Daoy (cell line): ENCODE measurements around the gene CBX2. TPM values are rescaled to one million over a fixed set of nuclear protein-coding genes. Genes with fewer than 3 reads are reported as not detected.

Experiments
- DNase-seq: peaks from one replicate; pipeline ENCODE4 v3.0.0-alpha.2; 2015; ENCODE audit warnings: low read depth
- total RNA-seq: library from RNA; depleted of rRNA; stranded (reverse); fragments of >200 nt; shearing (Covaris generic); gene quantifications from 2 replicates; pipeline ENCODE4 v1.2.3, GENCODE V29; 2014

CBX2 gene
- total RNA-seq, 1 experiment from 2014 or later, result 18.3 TPM

DNA sequence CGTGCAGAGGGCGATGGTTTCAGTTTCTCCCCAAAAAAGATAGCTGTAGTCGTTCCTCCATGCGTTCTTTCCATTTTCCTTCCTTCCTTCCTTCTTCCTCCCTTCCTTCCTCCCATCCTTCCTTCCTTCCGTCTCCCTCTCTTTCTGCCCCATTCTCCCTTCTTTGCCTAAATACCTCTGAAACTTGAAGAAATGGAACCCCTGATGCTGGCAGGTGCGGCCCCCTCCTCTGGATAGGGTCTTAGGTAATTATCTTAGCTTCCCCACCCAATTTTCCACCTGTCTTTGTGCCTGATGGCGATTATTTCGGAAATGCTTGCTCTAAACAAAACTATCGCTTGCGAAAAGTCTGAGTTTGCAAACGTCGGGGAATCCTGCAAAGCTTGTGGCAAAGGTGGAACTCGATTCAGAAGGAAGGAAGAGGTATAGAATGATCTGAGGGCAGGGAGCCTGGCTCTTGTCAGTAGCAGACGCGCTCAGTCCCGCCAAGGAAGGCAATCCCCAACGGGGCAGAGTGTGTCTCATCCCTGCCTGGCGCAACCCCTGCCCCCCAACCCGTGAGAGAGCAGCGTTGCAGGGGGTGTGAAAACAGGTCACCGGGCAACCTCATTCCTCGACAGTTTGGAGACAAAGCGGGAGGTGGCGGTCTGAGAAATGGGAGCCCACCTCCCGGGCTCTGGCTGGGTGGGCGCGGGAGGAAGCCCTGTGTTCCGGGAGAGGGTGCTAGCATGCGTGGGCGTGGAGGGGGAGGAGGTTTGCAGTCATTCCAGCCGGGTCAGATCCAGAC, 21.8 kb downstream of the CBX2 start:
- no peak for DNase-seq

DNA sequence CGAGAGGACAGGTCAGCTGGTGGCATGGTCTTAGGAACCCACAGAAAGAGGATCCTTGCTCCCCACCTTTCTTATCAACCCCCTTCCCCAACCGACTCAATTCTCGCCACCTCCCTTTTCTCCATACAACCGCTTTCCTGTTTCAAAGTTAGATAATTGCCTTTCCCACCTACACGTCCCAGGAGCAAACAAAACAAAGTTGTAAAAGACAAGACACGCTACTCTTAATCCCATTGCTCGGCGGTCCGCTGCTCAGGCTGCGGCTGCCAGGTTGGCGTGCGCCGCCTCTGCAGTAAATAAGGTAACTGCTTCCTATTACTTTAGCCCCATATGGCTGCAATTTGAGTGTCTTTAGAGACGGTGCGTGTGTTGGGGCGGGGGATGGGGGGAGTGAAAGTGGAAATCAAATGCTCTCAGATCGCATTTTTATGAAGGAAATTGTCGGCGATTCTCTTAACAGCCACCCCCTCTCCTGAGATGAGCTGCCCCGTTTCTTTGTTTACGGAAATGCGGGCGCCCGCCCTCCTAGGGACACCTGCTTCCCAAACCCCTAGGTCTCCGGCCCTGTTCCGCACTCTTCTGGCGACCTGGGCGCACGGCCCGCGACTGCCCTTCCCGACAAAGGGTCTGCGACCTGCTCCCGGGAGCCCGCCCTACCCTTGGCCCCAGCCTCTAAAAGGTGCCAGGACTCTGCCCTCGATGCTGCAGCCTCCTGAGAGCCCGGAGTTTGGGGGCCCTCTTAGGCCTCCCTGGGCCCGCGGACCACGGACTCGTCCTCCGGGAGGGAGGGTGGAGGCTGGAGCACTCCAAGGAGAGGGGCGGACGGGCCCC, 22.6 kb downstream of the CBX2 start:
- DNase-seq, result peak; percentile 69

DNA sequence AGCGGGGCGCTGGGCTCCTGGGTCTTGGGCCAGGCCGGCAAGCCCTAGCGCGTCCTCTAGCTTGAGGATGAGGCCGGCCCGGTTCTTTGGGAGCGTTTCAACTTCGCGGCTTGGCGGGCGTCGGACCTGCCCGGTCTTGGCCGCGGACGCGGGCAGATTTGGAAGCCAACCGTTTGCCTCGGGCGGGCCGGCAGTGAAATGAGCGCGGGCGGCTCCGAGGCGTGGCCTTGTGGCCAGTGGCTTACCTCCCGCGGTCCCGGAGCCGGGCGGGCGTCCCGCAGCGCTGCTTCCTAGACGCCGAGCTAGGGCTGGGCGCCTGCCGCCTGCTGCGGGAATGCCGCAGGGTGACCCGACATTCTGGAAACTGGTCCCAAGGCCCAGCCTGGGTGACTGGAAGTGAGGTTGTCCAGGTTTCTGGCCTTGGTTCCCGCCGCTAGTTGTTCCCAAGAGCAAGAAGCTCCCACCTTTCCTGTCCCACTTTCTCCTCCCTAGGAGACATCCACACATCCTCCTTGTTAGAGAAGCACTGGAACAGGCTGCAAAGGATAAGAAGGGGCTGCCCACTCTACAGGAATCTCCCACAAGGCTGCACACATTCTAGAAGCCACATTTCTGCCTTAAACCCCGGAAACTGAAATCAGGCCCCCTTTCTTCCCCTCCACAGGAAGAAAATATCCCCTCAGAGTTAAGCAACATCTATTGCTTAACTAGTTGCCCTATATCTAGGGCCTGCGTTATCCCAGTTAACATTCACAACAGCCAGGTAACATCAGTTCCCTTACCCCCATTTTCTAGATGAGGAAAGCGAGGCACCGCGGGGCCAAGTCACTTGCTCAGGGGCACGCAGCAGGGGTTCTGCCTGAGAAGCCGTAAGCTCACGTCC, 23.4 kb downstream of the CBX2 start:
- peak; percentile 72 for DNase-seq

DNA sequence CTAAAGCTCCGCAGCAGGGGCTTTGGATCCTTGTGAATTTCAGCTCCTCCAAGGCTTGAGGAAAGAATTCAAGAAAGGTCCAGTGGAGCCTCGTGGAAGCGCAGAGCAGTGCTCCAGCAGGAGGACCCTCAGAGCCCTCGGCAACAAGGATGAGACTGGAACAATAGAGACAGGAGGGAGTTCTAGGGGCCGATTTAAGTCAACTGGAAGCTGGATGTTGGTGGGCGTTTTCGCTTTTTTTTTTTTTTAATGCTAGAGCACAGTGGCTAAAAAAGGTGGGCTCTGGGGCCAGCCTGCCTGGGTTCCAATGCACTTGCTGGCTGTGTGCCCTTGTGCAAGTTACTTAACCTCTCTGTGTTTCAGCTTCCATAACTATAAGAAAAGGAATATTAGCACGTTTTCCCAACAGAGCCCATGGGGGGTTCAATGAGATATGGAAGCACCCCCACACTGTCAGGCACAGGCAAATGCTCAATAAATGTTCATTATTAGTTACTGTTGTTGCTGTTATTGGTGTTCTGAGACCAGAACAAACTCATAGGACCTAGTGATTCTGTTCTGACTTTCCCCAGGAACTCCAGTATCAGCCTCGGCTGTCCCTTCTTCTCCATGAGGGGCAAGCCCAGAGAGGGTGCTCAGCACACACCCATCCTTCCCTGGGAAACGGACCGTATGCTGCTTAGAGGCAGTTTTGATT, 24.2 kb downstream of the CBX2 start:
- no peak for DNase-seq

DNA sequence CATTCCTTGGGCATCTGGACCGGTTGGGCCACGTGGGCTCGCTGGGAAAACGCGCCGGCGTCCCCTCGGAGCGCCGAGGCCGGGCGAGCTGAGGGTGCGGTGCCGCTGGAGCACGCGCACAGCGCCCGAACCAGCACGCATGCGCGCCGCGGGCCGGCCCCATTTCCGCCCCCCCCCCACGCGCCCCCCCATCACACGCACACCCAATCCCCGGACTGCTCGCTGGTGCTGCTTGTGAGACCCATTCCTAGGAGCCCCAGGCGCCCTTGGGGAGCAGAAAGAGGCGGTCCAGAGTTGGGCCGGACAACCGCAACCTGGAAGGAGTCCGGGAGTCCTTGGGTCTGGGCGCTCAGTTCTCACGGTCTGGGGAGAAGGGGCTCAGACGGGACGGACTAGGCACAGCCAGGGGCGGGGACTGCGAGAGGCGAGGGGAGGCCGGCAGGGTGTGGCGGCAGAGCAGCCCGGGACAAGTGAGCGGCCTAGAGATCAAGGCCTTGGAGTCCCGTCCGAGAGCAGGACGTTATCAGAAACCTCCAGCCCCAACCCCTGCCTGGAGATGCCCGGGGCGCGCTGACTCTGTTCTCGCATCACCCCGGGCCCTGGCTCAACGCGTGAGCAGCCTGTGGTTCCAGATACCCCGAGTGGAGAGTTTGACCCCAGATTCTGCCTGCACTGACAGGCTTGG, 24.9 kb downstream of the CBX2 start:
- no peak for DNase-seq

DNA sequence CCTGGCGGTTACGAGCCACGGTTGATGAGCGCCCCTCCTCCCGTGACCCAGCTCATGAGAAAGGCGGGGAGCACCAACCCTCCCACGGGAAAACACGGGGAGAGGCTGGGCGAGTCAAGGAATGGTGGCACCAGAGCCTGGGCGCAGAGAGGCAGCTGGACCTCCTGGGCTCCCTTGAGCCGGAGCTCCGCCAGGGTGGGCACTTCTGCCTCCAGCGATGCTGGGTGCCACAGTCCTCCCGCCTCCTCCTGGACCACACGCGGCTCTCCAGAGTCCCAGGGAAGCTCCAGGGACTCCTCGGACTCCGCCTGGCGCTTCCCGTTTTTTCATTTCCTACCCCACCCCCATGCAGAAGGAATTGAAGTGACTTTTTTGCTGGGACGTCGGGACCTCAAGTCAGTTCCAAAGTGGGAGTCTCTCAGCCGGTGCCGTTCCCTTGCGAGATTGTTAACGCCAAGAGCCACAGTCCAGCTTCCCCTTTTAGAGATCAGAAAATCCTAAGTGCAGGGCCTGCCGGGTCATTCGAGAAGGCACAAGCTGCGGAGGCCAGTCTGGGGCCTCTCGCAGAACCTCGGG, 25.6 kb downstream of the CBX2 start:
- no peak for DNase-seq

DNA sequence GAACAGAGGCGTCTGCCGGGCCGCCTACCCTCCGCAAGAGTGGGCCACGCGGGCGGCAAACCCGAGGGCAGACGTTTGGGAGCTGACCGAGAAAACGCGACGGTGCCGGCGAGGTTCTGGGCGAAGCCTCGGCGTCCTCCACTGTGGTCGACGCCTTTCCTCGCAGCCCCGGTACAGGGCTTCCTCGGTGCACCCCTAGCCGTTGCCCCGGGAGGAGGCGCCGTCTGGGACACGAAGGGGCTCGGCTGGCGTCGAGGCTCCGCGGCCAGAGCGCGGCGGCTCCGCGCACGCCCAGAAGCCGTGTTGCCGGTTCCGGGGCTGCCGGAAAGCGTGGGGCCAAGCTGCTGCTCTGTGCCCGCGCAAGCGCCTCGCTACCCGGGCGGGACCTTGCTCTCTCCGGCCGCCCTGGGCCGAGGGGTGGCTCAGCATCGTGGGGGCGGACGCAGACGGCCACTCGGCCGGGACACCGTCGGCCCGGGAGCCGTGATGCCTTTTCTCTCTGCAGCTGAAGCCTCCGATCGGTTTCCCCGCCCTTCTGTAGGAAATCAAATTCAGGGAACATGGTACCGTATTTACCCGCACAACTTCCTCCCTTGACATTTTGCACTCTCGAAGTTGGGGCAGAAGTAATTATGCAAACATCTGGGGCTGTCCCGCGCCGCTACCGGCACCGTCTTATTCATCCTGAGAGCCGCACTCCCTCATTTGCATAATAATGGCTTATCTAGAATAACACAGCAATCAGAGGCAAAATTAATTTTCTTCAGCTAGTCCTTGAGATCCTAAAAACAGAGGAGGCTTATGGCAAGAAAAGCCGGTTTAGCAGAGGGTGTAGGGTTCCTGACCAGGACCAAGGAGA, 26.3 kb downstream of the CBX2 start:
- no peak for DNase-seq

DNA sequence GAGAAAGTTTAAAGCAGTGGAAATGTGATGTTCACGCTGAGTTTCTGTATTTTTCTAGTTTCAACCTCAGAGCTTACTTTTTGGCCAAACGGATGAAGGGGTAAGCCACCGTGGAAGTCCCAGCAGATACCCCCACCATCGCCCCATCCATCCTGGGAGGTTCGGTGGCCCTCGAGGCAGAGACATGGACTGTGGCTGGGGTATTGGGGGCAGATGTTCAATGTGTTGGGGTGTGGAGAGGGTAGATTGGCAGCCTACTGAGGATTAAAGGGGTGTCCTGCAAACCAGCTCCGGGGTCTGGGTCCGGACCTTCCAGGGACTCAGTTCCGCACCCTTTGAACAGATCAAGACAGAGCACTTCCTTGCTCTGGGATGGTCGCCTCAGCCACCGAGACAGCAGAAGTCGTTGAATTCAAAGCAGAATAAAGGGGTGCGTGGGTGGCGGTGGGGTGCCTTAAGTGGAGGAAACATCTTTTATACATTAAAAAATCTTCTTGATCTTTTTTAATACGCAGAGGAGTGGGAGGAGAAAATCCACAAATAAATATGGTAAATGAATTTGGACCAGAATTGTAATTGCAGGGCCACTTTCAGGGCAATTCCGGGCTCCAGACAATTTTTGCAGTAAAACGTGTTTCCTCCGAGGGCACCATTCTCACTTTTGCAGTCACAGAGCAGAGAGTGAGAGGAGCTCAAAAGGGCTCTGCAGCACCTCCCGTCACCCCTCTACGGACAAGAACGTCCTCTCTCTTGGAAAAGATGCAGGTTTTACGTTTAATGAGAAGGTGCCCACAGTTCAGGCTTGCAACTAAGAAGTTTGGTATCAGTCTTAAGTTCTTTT, 27.1 kb downstream of the CBX2 start:
- no peak for DNase-seq

DNA sequence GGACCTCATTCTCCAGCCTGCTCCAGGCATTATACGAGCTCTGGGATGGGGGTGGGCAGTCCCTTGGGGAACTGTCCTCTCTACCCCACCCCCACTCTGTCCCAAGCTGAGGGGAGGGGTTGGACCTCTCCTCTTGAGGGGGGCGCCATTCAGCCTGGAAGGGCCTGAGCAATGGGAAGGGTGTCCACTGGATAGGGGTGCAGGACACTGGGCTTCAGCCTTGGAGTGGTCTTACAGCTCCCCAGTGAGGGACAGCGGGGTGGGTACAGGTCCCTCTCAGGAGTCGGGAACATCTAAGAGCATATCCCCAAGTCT, 28.5 kb downstream of the CBX2 start:
- no peak for DNase-seq

DNA sequence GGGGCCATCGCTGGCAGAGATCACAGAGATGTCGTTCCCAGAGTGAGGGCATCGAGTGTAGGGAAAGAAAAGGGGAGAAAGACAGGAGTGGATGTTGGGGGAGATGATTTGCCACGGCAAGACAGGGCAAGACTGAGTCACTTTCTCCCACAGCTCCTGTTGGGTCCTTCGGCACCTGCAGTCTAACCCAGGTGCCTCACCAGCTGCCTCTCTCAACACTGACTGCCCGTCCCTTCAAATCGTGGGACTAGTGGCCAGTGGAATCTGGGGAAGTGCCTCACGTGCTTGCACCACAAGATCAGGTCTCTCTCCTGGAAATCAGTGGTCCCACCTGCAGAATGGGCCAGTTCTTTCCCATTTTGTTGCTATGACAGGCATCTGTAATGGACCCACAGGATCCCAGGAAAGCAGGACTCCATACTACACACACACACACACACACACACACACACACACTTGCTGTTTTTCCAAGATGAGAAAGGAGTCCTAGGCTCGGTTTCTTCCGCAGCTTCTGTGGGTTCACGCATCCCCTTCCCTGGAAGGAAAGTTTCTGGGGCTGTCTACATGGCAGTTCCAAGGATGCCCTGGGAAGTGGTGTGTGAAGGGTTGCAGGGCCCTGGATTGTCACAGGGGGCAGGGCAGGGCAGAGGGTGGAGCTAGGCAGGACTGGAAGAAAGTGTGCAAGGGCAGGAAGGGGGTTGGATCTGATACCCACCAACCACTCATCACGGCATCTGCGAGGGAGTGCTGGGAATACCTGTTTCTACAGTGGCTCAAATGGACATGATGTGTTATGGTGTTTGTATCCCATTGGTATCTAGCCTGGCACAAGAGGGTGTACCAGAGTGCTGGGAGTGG, 29.1 kb downstream of the CBX2 start:
- no peak for DNase-seq

DNA sequence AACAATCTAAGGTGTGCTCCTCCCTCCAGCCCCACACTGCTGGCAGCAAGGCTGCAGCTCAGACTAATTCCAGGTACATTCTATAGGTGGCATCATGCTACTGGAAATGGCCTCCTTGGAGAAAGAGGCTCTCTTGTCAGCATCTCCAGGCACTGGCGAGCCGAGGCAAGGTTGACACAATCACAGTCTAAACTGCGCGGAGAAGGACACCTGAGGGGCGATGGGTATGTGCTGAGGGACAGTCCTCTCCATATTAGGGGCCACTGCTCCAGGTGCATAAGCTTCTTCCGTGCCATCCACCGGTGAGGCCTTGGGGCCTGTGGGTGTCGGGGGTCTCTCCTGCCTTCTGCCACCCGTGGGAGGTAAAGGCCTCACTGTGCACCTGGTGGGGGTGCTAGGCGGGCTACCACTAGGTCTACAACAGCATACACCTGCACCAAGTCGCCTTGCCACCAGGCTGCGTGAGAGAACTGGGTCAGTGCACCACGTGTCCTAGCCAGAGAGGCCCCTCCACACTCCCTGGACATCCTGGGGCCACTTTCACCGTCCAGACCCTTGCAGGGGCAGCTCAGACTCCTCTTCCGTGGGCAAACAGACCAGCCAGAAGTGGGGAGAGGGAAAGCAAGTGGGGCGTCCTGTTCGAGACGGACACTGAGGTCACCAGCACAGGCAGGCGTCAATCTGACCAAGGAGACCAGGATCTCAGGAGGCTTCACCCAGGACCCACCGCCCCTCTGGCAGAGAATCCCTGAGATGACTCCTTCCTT, 31.0 kb downstream of the CBX2 start:
- DNase-seq, result peak; percentile 47

DNA sequence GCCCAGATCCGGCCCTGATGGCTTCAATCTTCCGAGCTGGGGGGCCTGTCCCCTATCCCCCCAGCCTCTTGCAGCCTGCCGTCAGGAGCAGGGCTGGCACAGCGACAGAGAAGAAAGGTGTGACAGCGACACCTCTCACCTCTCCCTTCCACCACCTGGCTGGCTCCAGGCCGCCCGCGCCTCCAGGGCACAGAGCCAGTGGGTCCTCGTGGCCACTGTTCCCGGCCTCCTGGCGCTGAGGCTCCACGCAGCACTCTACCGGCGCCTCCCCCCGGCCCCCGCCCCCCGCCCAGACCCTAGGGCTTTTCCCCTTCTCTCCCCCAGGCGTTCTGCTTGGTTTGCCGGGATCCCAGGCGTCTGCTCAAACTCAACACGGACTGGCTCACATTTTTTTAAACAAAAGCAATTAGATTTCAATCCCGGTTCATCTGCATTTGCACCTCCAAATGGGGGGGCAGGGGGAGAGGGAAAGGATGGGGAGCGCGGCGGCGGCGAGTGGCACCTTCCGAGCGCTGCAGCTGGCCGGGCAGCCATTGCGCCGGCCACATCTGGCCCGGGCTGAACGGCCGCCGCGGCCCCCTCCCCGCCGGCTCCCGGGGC, 31.7 kb downstream of the CBX2 start:
- DNase-seq, result no peak

DNA sequence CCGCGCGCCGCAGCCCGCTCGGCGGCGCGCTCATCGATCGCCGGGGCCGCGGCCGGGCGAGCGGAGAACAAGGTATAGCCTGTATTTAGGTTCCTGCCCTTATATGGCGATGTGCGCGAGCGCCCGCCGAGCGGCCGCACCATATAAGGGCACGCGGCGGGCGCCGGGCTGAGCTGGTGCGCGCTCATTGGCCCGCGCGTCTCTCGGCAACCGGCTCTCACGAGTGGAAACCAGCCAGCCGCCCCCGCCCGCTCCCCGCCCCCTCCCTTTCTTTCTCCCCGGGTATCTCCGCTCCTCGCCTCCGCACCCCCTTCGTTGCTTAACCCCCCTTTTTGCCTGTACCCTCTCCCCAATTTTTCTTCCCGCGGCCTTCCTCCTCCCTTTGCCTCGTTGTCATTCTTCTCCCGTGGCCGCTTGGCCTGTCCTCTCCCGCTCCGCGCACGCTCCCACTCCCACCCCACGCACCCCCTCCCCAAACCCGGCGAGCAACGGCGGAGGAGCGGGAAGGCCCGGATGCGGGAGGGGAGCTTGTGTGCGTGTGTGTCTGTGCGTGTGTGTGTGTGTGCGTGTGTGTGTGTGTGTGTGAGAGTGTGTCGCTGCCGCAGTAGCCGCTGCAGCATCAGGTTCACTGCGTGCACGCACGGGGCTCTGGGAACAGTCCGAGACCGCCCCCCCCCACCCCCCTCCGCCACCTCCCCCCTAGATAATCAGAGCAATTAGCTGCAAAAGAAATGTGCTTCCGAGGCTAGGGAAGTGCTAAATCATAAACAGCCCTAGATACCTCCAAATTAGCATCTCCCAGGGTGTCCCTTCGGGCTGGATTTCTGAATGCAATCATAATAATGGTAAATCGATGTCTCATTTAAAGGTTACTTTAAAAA, 32.4 kb downstream of the CBX2 start:
- peak; percentile 89 for DNase-seq

DNA sequence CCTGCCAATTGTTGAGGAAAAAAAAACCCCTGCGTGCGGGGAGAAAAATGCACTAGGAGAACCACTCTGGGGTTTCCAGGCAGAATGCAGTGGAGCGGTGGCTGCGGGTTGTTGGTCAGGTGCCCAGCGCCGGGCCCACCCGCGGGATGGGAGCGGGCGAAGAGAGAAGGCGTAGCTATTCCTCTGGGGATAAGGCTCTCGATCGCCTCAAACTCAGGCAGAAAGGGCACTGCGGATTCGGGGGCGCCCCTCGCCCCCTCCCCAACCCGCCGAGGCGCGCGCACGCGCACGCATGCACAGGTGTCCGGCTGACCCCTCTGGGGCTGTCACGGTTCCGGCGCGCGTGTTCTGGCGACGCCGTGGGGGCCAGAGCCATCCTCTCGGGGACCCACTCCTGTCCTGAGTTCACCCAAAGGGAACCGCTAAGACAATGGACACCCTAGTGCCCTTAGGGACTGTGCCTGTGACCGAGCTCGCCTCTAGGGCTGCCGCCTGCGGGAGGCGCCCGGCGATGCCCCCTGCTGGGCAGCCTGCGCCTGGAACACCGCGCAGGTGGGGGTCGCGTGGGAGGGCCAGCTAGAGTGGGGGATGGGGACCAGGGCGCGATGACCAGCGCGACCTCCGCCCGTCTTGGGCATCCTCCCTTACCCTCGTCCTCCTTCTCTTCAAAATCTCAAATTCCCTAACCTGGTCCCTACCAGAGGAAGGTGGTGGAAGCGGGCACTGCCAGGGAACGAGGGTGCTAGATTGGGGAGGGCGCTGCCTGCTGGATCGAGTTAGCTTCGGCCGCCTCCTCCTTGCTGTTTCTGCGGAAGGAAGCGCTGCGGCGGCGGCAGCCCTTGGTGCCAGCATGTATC, 33.3 kb downstream of the CBX2 start:
- DNase-seq, result peak; percentile 75
